K562 (cell line): ENCODE data around the gene SH2D3A.
"Not testable (repeated sequence)": the region's sequence is repeated elsewhere in the genome, so short reads cannot be mapped to it uniquely, and the experiment has no call there.

ENCODE experiments used
- BRCA1 ChIP-seq, 2 experiments: fragments of 450-650 bp in 1 of 2; sonication (generic) in 1 of 2; formaldehyde crosslinking in 1 of 2; IDR thresholded peaks; 2 replicates each; pipeline versions ENCODE4 v1.5.0 to v1.6.1; 2017 to 2020; ENCODE audit warnings: mild to moderate bottlenecking in 1 of 2, missing genetic modification reagents in 1 of 2
- MAFK ChIP-seq: IDR thresholded peaks from 2 replicates; pipeline ENCODE4 v1.6.1; 2011; ENCODE audit warnings: low read length, improper control_type of control experiment
- MLX ChIP-seq, 2 experiments: fragments of 450-650 bp in 1 of 2; sonication (generic) in 1 of 2; formaldehyde crosslinking; conservative IDR thresholded peaks; 2 replicates each; pipeline versions ENCODE4 v1.4.0 to v1.8.1; 2020 to 2022; ENCODE audit warnings: mild to moderate bottlenecking in 1 of 2, missing genetic modification reagents in 1 of 2
- POLR2AphosphoS5 ChIP-seq: IDR thresholded peaks from 2 replicates; pipeline ENCODE4 v1.6.1; 2011; ENCODE audit warnings: mild to moderate bottlenecking, low read depth, low read length, moderate library complexity; ENCODE audit not compliant: control insufficient read depth, insufficient read depth
- RBBP5 ChIP-seq: fragments of 200-600 bp; sonication (generic); IDR thresholded peaks from 2 replicates; pipeline ENCODE4 v1.6.1; 2012; ENCODE audit warnings: borderline replicate concordance, mild to moderate bottlenecking, low read length, control low read depth, inconsistent platforms; ENCODE audit not compliant: insufficient read depth, poor library complexity, severe bottlenecking
- SMAD3 ChIP-seq: fragments of 450-650 bp; formaldehyde crosslinking; conservative IDR thresholded peaks from 2 replicates; pipeline ENCODE4 v1.4.0; 2020; ENCODE audit warnings: mild to moderate bottlenecking
- SP2 ChIP-seq: IDR thresholded peaks from 2 replicates; pipeline ENCODE4 v1.6.1; 2011; ENCODE audit warnings: mild to moderate bottlenecking, low read depth, low read length, moderate library complexity; ENCODE audit not compliant: poor library complexity, severe bottlenecking; ENCODE audit errors: extremely low read depth
- TAF1 ChIP-seq: IDR thresholded peaks from 2 replicates; pipeline ENCODE4 v1.6.1; 2011; ENCODE audit warnings: mild to moderate bottlenecking, low read length, moderate library complexity; ENCODE audit not compliant: insufficient read depth, control insufficient read depth, severe bottlenecking; ENCODE audit errors: extremely low read depth
- ZNF41 ChIP-seq: fragments of 250-450 bp; sonication (Bioruptor Pico); conservative IDR thresholded peaks from 2 replicates; pipeline ENCODE4 v1.4.0; 2020; ENCODE audit warnings: mild to moderate bottlenecking
- ZZZ3 ChIP-seq: fragments of 450-650 bp; IDR thresholded peaks from 2 replicates; pipeline ENCODE4 v1.6.1; 2016; ENCODE audit warnings: antibody characterized with exemption, mild to moderate bottlenecking, moderate library complexity
- TF ChIP-seq, protein P1 (sequence below), 3 experiments: IDR thresholded peaks in 2 of 3; conservative IDR thresholded peaks in 1 of 3; 2 replicates each; pipeline ENCODE4 v1.5.1; 2011 to 2012; ENCODE audit warnings: low read length in 3 of 3, mild to moderate bottlenecking in 3 of 3, control low read depth in 2 of 3, improper control_type of control experiment in 1 of 3, inconsistent platforms in 1 of 3, low read depth in 1 of 3, mixed read lengths in 1 of 3, moderate library complexity in 1 of 3; ENCODE audit not compliant: insufficient read depth in 2 of 3

- TF ChIP-seq, protein P1, sequence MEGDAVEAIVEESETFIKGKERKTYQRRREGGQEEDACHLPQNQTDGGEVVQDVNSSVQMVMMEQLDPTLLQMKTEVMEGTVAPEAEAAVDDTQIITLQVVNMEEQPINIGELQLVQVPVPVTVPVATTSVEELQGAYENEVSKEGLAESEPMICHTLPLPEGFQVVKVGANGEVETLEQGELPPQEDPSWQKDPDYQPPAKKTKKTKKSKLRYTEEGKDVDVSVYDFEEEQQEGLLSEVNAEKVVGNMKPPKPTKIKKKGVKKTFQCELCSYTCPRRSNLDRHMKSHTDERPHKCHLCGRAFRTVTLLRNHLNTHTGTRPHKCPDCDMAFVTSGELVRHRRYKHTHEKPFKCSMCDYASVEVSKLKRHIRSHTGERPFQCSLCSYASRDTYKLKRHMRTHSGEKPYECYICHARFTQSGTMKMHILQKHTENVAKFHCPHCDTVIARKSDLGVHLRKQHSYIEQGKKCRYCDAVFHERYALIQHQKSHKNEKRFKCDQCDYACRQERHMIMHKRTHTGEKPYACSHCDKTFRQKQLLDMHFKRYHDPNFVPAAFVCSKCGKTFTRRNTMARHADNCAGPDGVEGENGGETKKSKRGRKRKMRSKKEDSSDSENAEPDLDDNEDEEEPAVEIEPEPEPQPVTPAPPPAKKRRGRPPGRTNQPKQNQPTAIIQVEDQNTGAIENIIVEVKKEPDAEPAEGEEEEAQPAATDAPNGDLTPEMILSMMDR (IDR thresholded peaks at IDR 0.05 in 2 of 3, conservative IDR thresholded peaks at IDR 0.05 in 1 of 3; ENCODE audit: insufficient read depth in 2 of 3, low read depth in 1 of 3, low read length in 3 of 3), result not testable (repeated sequence)
- not testable (repeated sequence) for TF ChIP-seq MAFK; TAF1; RBBP5; BRCA1 (IDR thresholded peaks at IDR 0.05); BRCA1 (CRISPR knock-in tag; IDR thresholded peaks at IDR 0.05); ZNF41 (CRISPR knock-in tag); ZZZ3; POLR2AphosphoS5; SP2; SMAD3; MLX (CRISPR knock-in tag; conservative IDR thresholded peaks at IDR 0.05)
These were observed 4.4 kb upstream of the SH2D3A start for GRCh38 chr19:6771648-6772027.
